K562 (cell line): ENCODE measurements around the gene NBEAL2. TPM values are rescaled to one million over a fixed set of nuclear protein-coding genes. Genes with fewer than 3 reads are reported as not detected.
A peak's percentile ranks its signal among the peaks of the same experiment; 100 is the strongest.

ENCODE experiments used
- BACH1 ChIP-seq: fragments of 200-800 bp; sonication (Bioruptor generic); IDR thresholded peaks from 2 replicates; pipeline ENCODE4 v1.6.1; 2016; ENCODE audit warnings: missing genetic modification characterization, missing compliant biosample characterization
- BRF1 ChIP-seq: IDR thresholded peaks from 3 replicates; pipeline ENCODE4 v1.6.1; 2011; ENCODE audit warnings: borderline replicate concordance, mild to moderate bottlenecking; ENCODE audit not compliant: insufficient read length; ENCODE audit errors: extremely low read depth
- CCNT2 ChIP-seq: IDR thresholded peaks from 2 replicates; pipeline ENCODE4 v1.6.1; 2011; ENCODE audit warnings: borderline replicate concordance, low read depth, mild to moderate bottlenecking, moderate library complexity, mixed read lengths, low read length; ENCODE audit not compliant: insufficient read length; ENCODE audit errors: extremely low read depth
- CHCHD3 ChIP-seq: fragments of 250-450 bp; sonication (Bioruptor Pico); IDR thresholded peaks from 2 replicates; pipeline ENCODE4 v2.1.2; 2022; ENCODE audit warnings: mild to moderate bottlenecking
- ID3 ChIP-seq, 2 experiments: fragments of 250-450 bp in 1 of 2; fragments of 450-650 bp in 1 of 2; sonication (Bioruptor Pico) in 1 of 2; IDR thresholded peaks; 2 replicates each; pipeline versions ENCODE4 v1.6.1 to v1.8.0; 2016 to 2021; ENCODE audit warnings: mild to moderate bottlenecking in 2 of 2, moderate library complexity in 2 of 2, missing compliant biosample characterization in 1 of 2, missing genetic modification characterization in 1 of 2
- NR2C2 ChIP-seq, 2 experiments: fragments of 200-800 bp in 1 of 2; sonication (Bioruptor generic) in 1 of 2; sonication (generic) in 1 of 2; formaldehyde crosslinking in 1 of 2; IDR thresholded peaks; 2 replicates each; pipeline versions ENCODE4 v1.6.1 to v1.8.0; 2016 to 2022; ENCODE audit warnings: mild to moderate bottlenecking in 1 of 2, missing compliant biosample characterization in 1 of 2, missing genetic modification characterization in 1 of 2, missing genetic modification reagents in 1 of 2
- RFX5 ChIP-seq: IDR thresholded peaks from 2 replicates; pipeline ENCODE4 v1.6.1; 2011; ENCODE audit warnings: low read depth, mild to moderate bottlenecking, improper control_type of control experiment, low read length
- SREBF1 ChIP-seq: fragments of 150-350 bp; IDR thresholded peaks from 2 replicates; pipeline ENCODE4 v1.6.1; 2014; ENCODE audit warnings: antibody characterized with exemption, low read depth, low read length, borderline replicate concordance
- WHSC1 ChIP-seq: IDR thresholded peaks from one replicate; pipeline ENCODE4 v1.6.1; 2012; ENCODE audit warnings: low read length, control low read depth, inconsistent platforms
- ZNF184 ChIP-seq: sonication (generic); formaldehyde crosslinking; IDR thresholded peaks from 2 replicates; pipeline ENCODE4 v1.5.0; 2020; ENCODE audit warnings: missing genetic modification reagents
- ZNF436 ChIP-seq: fragments of 250-450, 450-650 bp; sonication (Bioruptor Pico); formaldehyde crosslinking; IDR thresholded peaks from 2 replicates; pipeline ENCODE4 v1.7.0; 2020; ENCODE audit warnings: mild to moderate bottlenecking
- ZNF589 ChIP-seq: fragments of 200-800 bp; sonication (Bioruptor generic); IDR thresholded peaks from 2 replicates; pipeline ENCODE4 v1.6.1; 2016; ENCODE audit warnings: low read depth, missing genetic modification characterization, missing compliant biosample characterization
- ZNF695 ChIP-seq: fragments of 450-650 bp; formaldehyde crosslinking; IDR thresholded peaks from 2 replicates; pipeline ENCODE4 v1.4.0; 2020; ENCODE audit warnings: mild to moderate bottlenecking, moderate library complexity
- polyA plus RNA-seq, 8 experiments: library from polyadenylated mRNA; depleted of rRNA in 4 of 8; stranded (reverse) in 5 of 8; unstranded in 3 of 8; fragments of >200 nt; fragmentation: Nextera tagmentation in 2 of 8; fragmentation: Illumina TruSeq in 1 of 8; extraction: Ambion mirVana in 2 of 8; extraction: Trizol in 1 of 8; gene quantifications; 2 replicates each; pipeline versions ENCODE4 v1.2.1 to v1.2.3, GENCODE V29; 2011 to 2014; ENCODE audit warnings: inconsistent platforms in 1 of 8, missing spikeins in 1 of 8
- total RNA-seq, 7 experiments: library from RNA; depleted of rRNA in 6 of 7; stranded (reverse); fragments of >200 nt in 6 of 7; fragmentation: Illumina TruSeq in 2 of 7; extraction: Trizol in 2 of 7; gene quantifications; 2 replicates each; pipeline versions ENCODE4 v1.2.1 to v1.2.3, GENCODE V29; 2011 to 2021; ENCODE audit warnings: low replicate concordance in 1 of 7
- TF ChIP-seq, protein P1 (sequence below), 2 experiments: IDR thresholded peaks in 1 of 2; conservative IDR thresholded peaks in 1 of 2; 2 replicates each; pipeline ENCODE4 v1.6.1; 2016; ENCODE audit warnings: low read depth in 2 of 2, mild to moderate bottlenecking in 1 of 2, missing compliant biosample characterization in 1 of 2, missing genetic modification characterization in 1 of 2, moderate library complexity in 1 of 2
- TF ChIP-seq, protein P2 (sequence below): fragments of 250-450 bp; sonication (Bioruptor Pico); IDR thresholded peaks from 2 replicates; pipeline ENCODE4 v1.8.0; 2022; ENCODE audit warnings: moderate library complexity, mild to moderate bottlenecking, inconsistent platforms
- TF ChIP-seq, protein P3 (sequence below): sonication (generic); formaldehyde crosslinking; IDR thresholded peaks from 2 replicates; pipeline ENCODE4 v1.8.1; 2023; ENCODE audit warnings: mild to moderate bottlenecking, missing genetic modification reagents
- TF ChIP-seq, protein P4 (sequence below): fragments of 450-650 bp; IDR thresholded peaks from one replicate; pipeline ENCODE4 v1.6.1; 2018; ENCODE audit warnings: mild to moderate bottlenecking, moderate library complexity; ENCODE audit not compliant: partially characterized antibody

NBEAL2 gene
- total and polyA plus RNA-seq, 9 of the 15 experiments (the other 6 are each of a cell fraction or from before 2014, with no cell fraction given) = 0.06 to 114 (median 29.6) TPM

DNA sequence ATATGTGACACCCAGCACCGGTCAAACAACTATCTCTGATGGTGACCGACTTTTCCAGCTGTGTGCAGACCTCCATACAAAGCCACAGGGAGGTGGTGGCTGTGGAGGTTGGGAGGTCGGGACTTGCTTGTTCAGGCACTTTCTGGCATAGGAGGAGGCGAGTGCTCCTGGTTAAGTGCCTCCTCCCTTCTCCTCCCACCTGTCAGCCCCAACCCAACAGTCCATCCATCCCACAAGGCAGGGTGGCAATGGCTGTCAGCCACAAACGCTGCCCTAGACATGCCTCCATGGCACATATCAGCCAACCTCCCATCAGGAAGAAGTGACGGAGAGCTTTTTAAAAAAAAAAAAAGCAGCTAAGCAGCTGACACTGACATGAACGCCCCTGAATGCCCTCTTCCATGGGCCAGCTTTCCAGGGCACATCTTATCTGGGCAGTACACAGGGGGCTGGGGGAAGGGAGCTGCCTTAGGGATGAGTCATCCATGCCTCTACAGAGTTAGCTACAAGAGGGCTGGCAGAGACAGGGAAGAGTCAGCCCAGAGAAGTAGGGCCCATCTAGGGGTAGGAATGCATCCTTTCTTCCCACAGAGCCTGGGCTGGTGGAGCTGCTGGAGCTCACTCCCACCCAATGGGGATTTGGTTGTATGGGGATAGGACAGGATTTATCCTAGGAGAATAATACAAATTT, 44.2 kb upstream of the NBEAL2 start (continued):
- TF ChIP-seq ZNF589 (CRISPR knock-in tag) = peak; percentile 88
- TF ChIP-seq NR2C2 (CRISPR knock-in tag; IDR thresholded peaks at IDR 0.05) = no peak
- TF ChIP-seq NR2C2 (tag; IDR thresholded peaks at IDR 0.05) = no peak
- TF ChIP-seq, protein P1, sequence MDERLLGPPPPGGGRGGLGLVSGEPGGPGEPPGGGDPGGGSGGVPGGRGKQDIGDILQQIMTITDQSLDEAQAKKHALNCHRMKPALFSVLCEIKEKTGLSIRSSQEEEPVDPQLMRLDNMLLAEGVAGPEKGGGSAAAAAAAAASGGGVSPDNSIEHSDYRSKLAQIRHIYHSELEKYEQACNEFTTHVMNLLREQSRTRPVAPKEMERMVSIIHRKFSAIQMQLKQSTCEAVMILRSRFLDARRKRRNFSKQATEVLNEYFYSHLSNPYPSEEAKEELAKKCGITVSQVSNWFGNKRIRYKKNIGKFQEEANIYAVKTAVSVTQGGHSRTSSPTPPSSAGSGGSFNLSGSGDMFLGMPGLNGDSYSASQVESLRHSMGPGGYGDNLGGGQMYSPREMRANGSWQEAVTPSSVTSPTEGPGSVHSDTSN (CRISPR knock-in tag; IDR thresholded peaks at IDR 0.05; ENCODE audit: low read depth) = no peak
- TF ChIP-seq, protein P1 (tag; conservative IDR thresholded peaks at IDR 0.05; ENCODE audit: low read depth) = no peak
- no peak for TF ChIP-seq CHCHD3 (CRISPR knock-in tag)
- no peak for TF ChIP-seq RFX5
- peak; percentile 36; the same call in 1 of the 2 replicates for TF ChIP-seq BACH1 (tag)
- TF ChIP-seq ID3 (CRISPR knock-in tag; IDR thresholded peaks at IDR 0.05) = no peak
- TF ChIP-seq ID3 (tag; IDR thresholded peaks at IDR 0.05) = no peak
- no peak for TF ChIP-seq WHSC1
- peak; percentile 19 for TF ChIP-seq CCNT2
- no peak for TF ChIP-seq SREBF1
- no peak for TF ChIP-seq ZNF695 (CRISPR knock-in tag)
- no peak for TF ChIP-seq ZNF184 (CRISPR knock-in tag)
- TF ChIP-seq, protein P2, sequence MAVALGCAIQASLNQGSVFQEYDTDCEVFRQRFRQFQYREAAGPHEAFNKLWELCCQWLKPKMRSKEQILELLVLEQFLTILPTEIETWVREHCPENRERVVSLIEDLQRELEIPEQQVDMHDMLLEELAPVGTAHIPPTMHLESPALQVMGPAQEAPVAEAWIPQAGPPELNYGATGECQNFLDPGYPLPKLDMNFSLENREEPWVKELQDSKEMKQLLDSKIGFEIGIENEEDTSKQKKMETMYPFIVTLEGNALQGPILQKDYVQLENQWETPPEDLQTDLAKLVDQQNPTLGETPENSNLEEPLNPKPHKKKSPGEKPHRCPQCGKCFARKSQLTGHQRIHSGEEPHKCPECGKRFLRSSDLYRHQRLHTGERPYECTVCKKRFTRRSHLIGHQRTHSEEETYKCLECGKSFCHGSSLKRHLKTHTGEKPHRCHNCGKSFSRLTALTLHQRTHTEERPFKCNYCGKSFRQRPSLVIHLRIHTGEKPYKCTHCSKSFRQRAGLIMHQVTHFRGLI (CRISPR knock-in tag) = 0 out of 2 replicates have a peak, but pooled peaks have one; percentile 42
- TF ChIP-seq, protein P3, sequence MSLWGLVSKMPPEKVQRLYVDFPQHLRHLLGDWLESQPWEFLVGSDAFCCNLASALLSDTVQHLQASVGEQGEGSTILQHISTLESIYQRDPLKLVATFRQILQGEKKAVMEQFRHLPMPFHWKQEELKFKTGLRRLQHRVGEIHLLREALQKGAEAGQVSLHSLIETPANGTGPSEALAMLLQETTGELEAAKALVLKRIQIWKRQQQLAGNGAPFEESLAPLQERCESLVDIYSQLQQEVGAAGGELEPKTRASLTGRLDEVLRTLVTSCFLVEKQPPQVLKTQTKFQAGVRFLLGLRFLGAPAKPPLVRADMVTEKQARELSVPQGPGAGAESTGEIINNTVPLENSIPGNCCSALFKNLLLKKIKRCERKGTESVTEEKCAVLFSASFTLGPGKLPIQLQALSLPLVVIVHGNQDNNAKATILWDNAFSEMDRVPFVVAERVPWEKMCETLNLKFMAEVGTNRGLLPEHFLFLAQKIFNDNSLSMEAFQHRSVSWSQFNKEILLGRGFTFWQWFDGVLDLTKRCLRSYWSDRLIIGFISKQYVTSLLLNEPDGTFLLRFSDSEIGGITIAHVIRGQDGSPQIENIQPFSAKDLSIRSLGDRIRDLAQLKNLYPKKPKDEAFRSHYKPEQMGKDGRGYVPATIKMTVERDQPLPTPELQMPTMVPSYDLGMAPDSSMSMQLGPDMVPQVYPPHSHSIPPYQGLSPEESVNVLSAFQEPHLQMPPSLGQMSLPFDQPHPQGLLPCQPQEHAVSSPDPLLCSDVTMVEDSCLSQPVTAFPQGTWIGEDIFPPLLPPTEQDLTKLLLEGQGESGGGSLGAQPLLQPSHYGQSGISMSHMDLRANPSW (CRISPR knock-in tag) = no peak
- TF ChIP-seq BRF1 = no peak
- no peak for TF ChIP-seq ZNF436
- TF ChIP-seq, protein P4, sequence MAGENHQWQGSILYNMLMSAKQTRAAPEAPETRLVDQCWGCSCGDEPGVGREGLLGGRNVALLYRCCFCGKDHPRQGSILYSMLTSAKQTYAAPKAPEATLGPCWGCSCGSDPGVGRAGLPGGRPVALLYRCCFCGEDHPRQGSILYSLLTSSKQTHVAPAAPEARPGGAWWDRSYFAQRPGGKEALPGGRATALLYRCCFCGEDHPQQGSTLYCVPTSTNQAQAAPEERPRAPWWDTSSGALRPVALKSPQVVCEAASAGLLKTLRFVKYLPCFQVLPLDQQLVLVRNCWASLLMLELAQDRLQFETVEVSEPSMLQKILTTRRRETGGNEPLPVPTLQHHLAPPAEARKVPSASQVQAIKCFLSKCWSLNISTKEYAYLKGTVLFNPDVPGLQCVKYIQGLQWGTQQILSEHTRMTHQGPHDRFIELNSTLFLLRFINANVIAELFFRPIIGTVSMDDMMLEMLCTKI = no peak
